HG03097 (cell line): Measurements from ENCODE around the gene DDX17.

ENCODE experiments used
- ATAC-seq: cut with Tn5 transposase; IDR thresholded peaks from one replicate; pipeline ENCODE4 v1.9.1; 2021; ENCODE audit not compliant: unreplicated experiment, low FRiP score

DDX17 gene

GRCh38 chr22:38506118-38506962 is at the start of gene DDX17:
Gene DDX17 (minus strand): TSS chr22:38506311.
- peak; percentile 91 for ATAC-seq

- no peak for ATAC-seq
These were observed 48.2 kb upstream of the DDX17 start for GRCh38 chr22:38554281-38554680.

- ATAC-seq, result no peak
These were observed 43.2 kb upstream of the DDX17 start for GRCh38 chr22:38549101-38549894.

- ATAC-seq, result no peak
These were observed 34.6 kb upstream of the DDX17 start for GRCh38 chr22:38540701-38541100.

GRCh38 chr22:38531251-38531938 is 25.3 kb upstream of the DDX17 start:
- no peak for ATAC-seq

- ATAC-seq, result no peak
These were observed 18.3 kb upstream of the DDX17 start for GRCh38 chr22:38524429-38524828.

- ATAC-seq, result no peak
These were observed 17.4 kb upstream of the DDX17 start for GRCh38 chr22:38523479-38523878.

- no peak for ATAC-seq
These were observed 16.9 kb upstream of the DDX17 start for GRCh38 chr22:38523029-38523428.

GRCh38 chr22:38519453-38520250 is 13.5 kb upstream of the DDX17 start:
- no peak for ATAC-seq

- no peak for ATAC-seq
These were observed 12.5 kb upstream of the DDX17 start for GRCh38 chr22:38518620-38519019.

GRCh38 chr22:38513063-38513462 is 7.0 kb upstream of the DDX17 start:
- no peak for ATAC-seq

GRCh38 chr22:38510416-38510970 is 4.4 kb upstream of the DDX17 start:
- no peak for ATAC-seq

GRCh38 chr22:38505541-38506117 is 482 bp downstream of the DDX17 start:
- ATAC-seq, result peak; percentile 27

GRCh38 chr22:38504731-38505540 is 1.2 kb downstream of the DDX17 start:
- ATAC-seq, result no peak

GRCh38 chr22:38503021-38503420 is 3.1 kb downstream of the DDX17 start:
- ATAC-seq, result no peak

- ATAC-seq, result no peak
These were observed 4.1 kb downstream of the DDX17 start for GRCh38 chr22:38501797-38502672.

GRCh38 chr22:38497869-38498268 is 8.2 kb downstream of the DDX17 start:
- ATAC-seq, result no peak

- ATAC-seq, result no peak
These were observed 11.2 kb downstream of the DDX17 start for GRCh38 chr22:38494939-38495338.
